ENCODE results near the gene ZNF554.

DNA sequence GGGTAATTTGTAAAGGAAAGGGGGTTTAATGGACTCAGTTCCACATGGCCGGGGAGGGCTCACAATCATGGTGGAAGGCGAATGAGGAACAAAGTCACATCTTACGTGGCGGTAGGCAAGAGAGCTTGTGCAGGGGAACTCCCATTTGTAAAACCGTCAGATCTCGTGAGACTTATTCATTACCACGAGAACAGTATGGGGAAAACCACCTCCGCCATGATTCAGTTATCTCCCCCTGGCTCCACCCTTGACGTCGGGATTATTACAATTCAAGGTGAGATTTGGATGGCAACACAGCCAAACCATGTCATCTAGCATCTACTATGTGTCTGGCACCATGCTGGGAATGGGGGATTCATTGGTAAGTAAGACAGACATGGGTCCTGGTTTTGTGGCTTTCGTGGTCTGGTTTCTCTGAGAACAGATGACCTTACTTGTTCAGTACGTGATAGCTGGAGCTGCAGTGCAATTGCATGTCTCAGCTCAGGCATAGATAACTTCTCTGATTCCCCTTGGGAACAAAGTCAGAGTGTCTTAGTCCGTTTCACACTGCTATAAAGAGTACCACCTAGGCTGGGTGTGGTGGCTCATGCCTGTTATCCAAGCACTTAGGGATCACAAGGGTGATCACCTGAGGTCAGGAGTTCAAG, 8.3 kb downstream of the ZNF554 start:
- TF ChIP-seq, protein P1, sequence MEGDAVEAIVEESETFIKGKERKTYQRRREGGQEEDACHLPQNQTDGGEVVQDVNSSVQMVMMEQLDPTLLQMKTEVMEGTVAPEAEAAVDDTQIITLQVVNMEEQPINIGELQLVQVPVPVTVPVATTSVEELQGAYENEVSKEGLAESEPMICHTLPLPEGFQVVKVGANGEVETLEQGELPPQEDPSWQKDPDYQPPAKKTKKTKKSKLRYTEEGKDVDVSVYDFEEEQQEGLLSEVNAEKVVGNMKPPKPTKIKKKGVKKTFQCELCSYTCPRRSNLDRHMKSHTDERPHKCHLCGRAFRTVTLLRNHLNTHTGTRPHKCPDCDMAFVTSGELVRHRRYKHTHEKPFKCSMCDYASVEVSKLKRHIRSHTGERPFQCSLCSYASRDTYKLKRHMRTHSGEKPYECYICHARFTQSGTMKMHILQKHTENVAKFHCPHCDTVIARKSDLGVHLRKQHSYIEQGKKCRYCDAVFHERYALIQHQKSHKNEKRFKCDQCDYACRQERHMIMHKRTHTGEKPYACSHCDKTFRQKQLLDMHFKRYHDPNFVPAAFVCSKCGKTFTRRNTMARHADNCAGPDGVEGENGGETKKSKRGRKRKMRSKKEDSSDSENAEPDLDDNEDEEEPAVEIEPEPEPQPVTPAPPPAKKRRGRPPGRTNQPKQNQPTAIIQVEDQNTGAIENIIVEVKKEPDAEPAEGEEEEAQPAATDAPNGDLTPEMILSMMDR (IDR thresholded peaks at IDR 0.05; ENCODE audit: low read depth, low read length, poor library complexity, severe bottlenecking), result no peak
- no peak for TF ChIP-seq EZH2phosphoT487 (IDR thresholded peaks at IDR 0.05; ENCODE audit: borderline replicate concordance, low read length)

Data from DOHH2 (cell line).